Subcutaneous abdominal adipose tissue (tissue), 5 donors: ENCODE measurements around the gene BTBD2.

ENCODE experiments used
- H3K27ac ChIP-seq: one replicate; pipeline ENCODE4 v1.7.0; 2013; ENCODE audit warnings: low read depth, mild to moderate bottlenecking, inconsistent platforms, low read length, moderate library complexity
- H3K27me3 ChIP-seq, 5 donors: one replicate each; pipeline ENCODE4 v1.7.0; 2013; ENCODE audit warnings: low read length in 5 of 5, inconsistent platforms in 1 of 5; ENCODE audit not compliant: control insufficient read depth in 5 of 5, insufficient read depth in 4 of 5
- H3K36me3 ChIP-seq, 5 donors: one replicate each; pipeline ENCODE4 v1.7.0; 2013; ENCODE audit warnings: low read length in 5 of 5; ENCODE audit not compliant: control insufficient read depth in 5 of 5, insufficient read depth in 5 of 5
- H3K4me1 ChIP-seq, 5 donors: one replicate each; pipeline ENCODE4 v1.7.0; 2013; ENCODE audit warnings: low read length in 5 of 5, mild to moderate bottlenecking in 3 of 5, moderate library complexity in 1 of 5; ENCODE audit not compliant: control insufficient read depth in 5 of 5, insufficient read depth in 5 of 5
- H3K4me3 ChIP-seq, 5 donors: one replicate each; pipeline ENCODE4 v1.7.0; 2013; ENCODE audit warnings: low read length in 5 of 5, low read depth in 1 of 5
- H3K9ac ChIP-seq, 5 donors: one replicate each; pipeline ENCODE4 v1.7.0; 2013; ENCODE audit warnings: low read length in 5 of 5, mild to moderate bottlenecking in 4 of 5, moderate library complexity in 3 of 5
- H3K9me3 ChIP-seq, 5 donors: one replicate each; pipeline ENCODE4 v1.7.0; 2013; ENCODE audit warnings: low read length in 5 of 5; ENCODE audit not compliant: control insufficient read depth in 5 of 5
- donor health status: healthy.
- donor health status: healthy.
- donor health status: healthy.
- donor health status: healthy.
- donor health status: healthy.

BTBD2 gene

DNA sequence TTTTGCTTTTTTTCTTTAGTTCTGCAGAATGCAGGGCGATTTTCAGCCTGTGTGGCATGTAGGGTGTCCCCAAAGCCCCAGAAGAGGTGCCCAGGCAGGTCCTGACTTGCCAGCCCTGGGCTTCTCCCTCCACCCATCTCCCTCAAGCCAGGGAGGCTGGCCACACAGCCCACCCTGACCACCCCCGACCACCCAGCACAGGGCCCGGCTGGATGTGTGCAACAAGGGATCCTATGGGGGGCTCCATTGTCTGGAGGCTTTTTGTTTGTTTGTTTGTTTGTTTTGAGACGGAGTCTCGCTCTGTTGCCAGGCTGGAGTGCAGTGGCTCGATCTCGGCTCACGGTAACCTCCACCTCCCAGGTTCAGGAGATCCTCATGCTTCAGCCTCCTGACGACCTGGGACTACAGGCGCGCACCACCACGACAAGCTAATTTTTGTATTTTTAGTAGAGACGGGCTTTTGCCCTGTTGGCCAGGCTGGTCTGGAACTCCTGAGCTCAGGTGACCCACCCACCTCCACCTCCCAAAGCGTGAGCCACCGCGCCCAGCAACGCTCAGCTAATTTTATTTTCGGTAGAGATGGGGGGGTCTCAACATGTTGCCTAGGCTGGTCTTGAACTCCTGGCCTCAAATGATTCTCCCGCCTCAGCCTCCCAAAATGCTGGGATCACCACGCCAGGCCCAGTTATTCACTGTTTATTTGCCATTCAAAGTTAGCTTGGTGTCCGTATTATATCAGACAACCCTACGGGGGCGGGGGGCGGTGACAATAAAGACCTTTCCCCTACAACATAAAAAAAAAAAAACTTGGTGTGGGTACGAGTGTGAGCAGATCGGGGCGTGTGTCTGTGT is 43.3 kb upstream of the BTBD2 start:
- Histone ChIP-seq H3K4me3 (peak overlapping the region in 1 of 5 donors; percentile 79), H3K9me3 (no peaks in the 10 kb centered on the region), H3K9ac (peak overlapping the region in 4 of 5 donors; percentile 53 to 92 (median 65)), H3K27me3 (no peaks in the 10 kb centered on the region), H3K27ac (peak overlapping the region; percentile 99), H3K4me1 (peaks cover 18 to 67% (median 62%) of the 10 kb centered on the region in 5 donors), H3K36me3 (no peaks in the 10 kb centered on the region)

DNA sequence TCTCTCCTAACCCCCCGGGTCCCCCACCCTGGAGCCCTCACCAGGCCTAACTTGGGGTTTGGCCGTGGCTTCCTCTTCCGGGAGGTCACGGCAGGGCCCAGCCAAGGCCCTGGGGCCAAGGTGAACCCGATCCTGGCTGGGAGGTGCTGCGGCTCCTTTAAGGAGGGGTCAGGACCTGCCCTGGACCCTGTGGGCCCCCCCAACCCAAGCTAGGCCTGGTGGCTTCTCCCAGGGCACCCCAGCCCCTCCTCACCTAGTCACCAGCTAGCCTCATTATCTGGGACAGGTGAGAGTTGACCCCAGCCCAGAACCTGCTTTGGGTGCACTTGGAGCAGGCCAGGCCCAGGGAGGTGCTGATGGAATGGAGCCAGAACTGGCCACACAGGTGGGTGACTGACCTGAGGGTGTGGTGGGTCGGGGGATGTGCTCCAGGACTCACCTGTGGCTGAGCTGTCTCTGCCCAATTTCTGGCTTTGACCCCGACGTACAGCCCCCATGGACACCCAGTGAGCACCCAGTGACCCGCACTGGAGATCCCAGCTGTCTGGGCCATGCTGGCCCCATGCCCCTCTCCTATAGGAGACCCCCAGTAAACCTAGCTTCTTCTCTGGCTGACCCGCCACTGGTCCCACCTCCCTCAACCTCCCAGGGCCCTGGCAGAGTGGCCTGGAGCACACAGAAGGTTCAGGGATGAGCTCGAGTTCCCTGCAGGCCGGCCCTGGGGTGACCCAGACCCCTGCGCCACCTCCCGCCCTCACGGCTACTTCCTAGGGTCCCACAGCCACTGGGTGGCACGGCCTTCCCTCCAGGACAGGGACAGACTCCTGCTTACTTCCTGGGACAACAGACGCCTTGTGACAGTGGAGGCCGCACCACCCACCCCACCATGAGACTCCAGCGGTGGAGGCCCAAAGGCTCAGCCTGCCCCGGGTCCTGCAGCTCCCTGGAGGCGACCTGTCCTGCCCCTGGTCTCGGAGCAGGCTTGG is 42.3 kb upstream of the BTBD2 start:
- Histone ChIP-seq H3K27ac (peak overlapping the region; percentile 99), H3K9ac (no peak overlapping the region), H3K4me1 (peaks cover 18 to 68% (median 62%) of the 10 kb centered on the region in 5 donors), H3K9me3 (no peaks in the 10 kb centered on the region), H3K4me3 (no peak overlapping the region), H3K36me3 (no peaks in the 10 kb centered on the region), H3K27me3 (no peaks in the 10 kb centered on the region)

DNA sequence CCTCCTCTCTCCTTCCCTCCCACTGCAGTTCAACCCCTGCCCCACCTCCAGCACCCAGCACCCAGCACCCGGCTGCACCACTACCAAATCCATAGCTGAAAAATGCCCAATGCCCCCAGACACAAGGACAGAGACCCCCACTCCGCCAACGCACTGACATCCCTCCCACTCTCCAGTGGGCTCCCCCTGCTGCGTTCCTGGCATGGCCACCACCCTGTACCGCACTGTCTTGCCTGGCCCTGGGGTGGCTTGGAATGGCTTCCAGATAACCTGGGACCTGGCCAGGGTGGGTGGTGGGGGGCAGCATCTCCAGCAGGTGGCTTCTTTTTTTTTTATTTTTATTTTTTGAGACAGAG is 41.3 kb upstream of the BTBD2 start:
- H3K4me1 ChIP-seq: peaks cover 19 to 69% (median 62%) of the 10 kb centered on the region in 5 donors
- H3K27ac ChIP-seq: no peak overlapping the region
- no peaks in the 10 kb centered on the region for H3K27me3 ChIP-seq
- no peaks in the 10 kb centered on the region for H3K36me3 ChIP-seq
- no peak overlapping the region for H3K9ac ChIP-seq
- H3K9me3 ChIP-seq: no peaks in the 10 kb centered on the region
- H3K4me3 ChIP-seq: no peak overlapping the region

DNA sequence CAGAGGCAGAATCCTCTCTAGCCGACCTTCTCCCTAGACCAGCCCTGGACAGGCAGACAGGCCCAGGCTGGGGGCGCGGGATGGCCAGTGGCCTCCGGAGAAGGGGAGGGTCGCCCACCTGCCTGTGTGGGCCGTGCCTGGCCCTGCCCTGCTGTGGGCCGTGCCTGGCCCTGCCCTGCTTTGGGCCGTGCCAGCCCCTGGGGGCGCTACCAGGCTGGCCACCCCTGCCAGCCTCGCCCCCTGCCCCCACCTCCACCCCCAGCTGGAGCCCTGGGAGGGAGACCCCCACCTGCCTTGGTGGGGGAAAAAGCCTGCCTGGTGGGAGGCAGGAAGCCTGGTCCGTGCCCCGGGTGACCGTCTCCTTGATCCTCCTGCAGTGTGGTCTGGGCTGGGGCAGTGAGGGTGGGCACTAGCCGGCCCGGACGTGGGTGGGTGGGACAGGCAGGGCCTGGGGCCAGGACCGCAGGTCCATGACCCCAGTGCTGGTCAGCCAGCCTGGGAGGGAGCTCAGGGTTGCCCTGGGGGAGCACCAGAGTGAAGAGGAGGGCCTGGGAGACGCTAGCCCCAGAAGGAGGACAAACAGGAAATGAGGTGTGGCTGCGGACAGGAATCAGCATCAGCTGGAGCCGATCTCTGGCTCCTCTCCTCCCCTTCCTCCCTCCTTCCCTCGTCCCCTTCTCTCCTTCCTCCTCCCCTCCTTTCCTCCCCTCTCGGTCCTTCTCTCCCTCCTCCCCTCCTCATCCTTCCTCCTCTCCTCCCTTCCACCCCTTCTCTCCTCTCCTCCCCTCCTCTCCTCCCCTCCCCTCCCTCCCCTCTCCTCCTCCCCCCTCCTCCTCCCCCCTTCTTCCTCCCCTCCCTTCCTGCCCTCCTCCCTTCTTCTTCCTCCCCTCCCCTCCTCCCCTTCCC is 40.7 kb upstream of the BTBD2 start:
- no peaks in the 10 kb centered on the region for H3K27me3 ChIP-seq
- no peaks in the 10 kb centered on the region for H3K36me3 ChIP-seq
- H3K4me3 ChIP-seq: peak overlapping the region; percentile 37 to 46 (median 44)
- no peaks in the 10 kb centered on the region for H3K9me3 ChIP-seq
- peak overlapping the region; percentile 86 for H3K27ac ChIP-seq
- H3K9ac ChIP-seq: peak overlapping the region in 4 of 5 donors; percentile 32 to 67 (median 52)
- H3K4me1 ChIP-seq: peaks cover 23 to 72% (median 65%) of the 10 kb centered on the region in 5 donors

GRCh38 chr19:2054763-2055162 is 39.2 kb upstream of the BTBD2 start:
- Histone ChIP-seq H3K4me3 (no peak overlapping the region), H3K9ac (no peak overlapping the region), H3K27me3 (no peaks in the 10 kb centered on the region), H3K4me1 (peaks cover 14 to 64% (median 59%) of the 10 kb centered on the region in 5 donors), H3K36me3 (no peaks in the 10 kb centered on the region), H3K9me3 (no peaks in the 10 kb centered on the region), H3K27ac (no peak overlapping the region)

DNA sequence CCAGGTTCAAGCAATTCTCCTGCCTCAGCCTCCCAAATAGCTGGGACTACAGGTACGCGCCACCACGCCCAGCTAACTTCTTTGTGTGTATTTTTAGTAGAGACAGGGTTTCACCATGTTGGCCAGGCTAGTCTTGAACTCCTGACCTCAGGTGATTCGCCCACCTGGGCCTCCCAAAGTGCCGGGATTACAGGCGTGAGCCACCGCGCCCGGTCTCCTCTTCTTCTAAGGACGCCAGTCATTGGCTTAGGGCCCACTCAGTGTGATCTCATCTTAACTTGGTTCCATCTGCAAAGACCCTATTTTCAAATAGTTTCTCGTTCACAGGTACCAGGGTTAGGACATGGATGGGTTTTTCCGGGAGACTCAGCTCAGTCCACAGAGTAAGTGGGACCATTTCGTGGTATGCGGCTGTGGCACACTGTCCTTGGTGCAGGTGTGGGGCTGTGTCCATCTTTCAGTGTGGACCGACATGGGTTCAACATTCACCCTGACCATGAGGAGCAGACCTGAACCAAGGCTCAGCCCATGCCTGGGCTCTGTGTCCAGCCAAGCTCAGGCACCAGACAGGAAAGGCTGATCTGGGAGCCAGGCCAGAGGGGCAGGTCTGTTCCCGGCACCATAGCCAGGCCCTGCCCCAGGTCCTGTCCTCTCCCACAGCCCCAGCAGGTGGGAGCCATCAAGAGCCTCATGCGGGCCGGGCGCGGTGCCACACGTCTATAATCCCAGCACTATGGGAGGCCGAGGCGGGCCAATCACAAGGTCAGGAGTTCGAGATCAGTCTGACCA is 38.3 kb upstream of the BTBD2 start:
- Histone ChIP-seq H3K4me1 (peaks cover 20 to 64% (median 59%) of the 10 kb centered on the region in 5 donors), H3K9ac (peak overlapping the region in 1 of 5 donors; percentile 37), H3K36me3 (peaks cover 0 to 7% (median 4%) of the 10 kb centered on the region in 5 donors), H3K27ac (peak overlapping the region; percentile 30), H3K4me3 (no peak overlapping the region), H3K27me3 (no peaks in the 10 kb centered on the region), H3K9me3 (no peaks in the 10 kb centered on the region)

DNA sequence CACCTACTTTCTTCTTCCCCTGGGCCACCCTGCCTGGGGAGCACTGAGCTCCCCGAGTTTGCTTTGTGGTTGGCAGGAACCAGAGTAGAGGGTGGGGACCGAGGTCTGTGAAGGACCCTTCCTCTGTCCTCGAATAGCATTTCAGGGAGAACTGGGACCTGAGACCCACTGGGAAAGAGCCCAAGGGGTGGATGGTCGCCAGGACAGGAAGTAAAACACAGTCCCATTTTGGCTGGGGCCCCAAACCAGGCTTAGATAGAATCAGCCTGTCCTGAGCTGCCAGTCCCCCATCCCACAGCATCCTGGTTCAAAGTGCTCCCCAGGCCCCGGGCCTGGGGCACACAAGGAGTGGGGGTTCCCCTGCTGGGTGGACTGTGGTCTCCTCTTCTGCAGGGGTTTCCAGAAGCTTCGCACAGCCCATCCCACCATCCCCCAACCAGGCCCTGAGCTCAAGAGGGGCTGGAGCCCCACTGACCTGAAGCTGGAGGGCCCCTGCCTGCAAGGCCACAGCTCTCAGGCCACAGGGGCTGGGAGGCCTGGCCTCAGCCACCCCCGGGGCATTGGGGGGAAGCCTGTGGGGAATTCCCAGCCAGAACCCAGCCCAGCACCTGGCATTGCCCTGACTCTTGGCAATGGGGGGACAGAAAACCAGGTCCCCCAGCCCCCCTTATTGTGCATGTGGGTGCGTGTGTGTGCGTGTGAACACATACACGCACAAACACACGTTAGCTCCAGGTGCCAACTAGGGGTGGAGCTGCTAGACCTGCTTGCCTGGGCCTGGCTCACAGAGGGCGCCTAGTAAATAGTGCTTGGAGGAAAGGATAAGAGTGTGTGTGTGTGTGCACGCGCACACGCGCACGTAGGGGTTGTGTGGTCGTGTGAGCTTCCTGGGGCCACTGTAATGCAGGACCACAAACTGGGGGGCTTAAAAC is 36.5 kb upstream of the BTBD2 start:
- H3K27me3 ChIP-seq: peaks cover 0 to 4% (median 0%) of the 10 kb centered on the region in 5 donors
- peak overlapping the region; percentile 57 to 93 (median 60) for H3K4me3 ChIP-seq
- H3K27ac ChIP-seq: peak overlapping the region; percentile 97
- no peaks in the 10 kb centered on the region for H3K9me3 ChIP-seq
- peaks cover 0 to 13% (median 10%) of the 10 kb centered on the region in 5 donors for H3K36me3 ChIP-seq
- H3K9ac ChIP-seq: peak overlapping the region; percentile 61 to 84 (median 72)
- peaks cover 26 to 75% (median 70%) of the 10 kb centered on the region in 5 donors for H3K4me1 ChIP-seq

- Histone ChIP-seq H3K9me3 (no peaks in the 10 kb centered on the region), H3K27ac (peak within 1 kb of the TSS; percentile 98), H3K27me3 (peaks cover 0 to 4% (median 0%) of the 10 kb centered on the region in 5 donors), H3K9ac (peak within 1 kb of the TSS; percentile 89 to 95 (median 90)), H3K4me3 (peak within 1 kb of the TSS; percentile 72 to 98 (median 93)), H3K36me3 (peaks cover 0 to 22% (median 16%) of the 10 kb centered on the region in 5 donors), H3K4me1 (peaks cover 24 to 76% (median 72%) of the 10 kb centered on the region in 5 donors)
Observed at GRCh38 chr19:2050991-2051772, 35.7 kb upstream of the BTBD2 start, which contains the start of gene MKNK2. Gene MKNK2 (minus strand): TSS chr19:2051244. CDS start chr19:2050851, 393 bp downstream.
